Medulla oblongata (tissue), 1 donor: ENCODE data around the gene COL23A1.

Source experiments
- DNase-seq: peaks from one replicate; pipeline ENCODE4 v3.0.0-alpha.2; 2015; ENCODE audit errors: extremely low spot score

COL23A1 gene

GRCh38 chr5:178475422-178475821 is 114.8 kb downstream of the COL23A1 start:
- DNase-seq: no peak

DNA sequence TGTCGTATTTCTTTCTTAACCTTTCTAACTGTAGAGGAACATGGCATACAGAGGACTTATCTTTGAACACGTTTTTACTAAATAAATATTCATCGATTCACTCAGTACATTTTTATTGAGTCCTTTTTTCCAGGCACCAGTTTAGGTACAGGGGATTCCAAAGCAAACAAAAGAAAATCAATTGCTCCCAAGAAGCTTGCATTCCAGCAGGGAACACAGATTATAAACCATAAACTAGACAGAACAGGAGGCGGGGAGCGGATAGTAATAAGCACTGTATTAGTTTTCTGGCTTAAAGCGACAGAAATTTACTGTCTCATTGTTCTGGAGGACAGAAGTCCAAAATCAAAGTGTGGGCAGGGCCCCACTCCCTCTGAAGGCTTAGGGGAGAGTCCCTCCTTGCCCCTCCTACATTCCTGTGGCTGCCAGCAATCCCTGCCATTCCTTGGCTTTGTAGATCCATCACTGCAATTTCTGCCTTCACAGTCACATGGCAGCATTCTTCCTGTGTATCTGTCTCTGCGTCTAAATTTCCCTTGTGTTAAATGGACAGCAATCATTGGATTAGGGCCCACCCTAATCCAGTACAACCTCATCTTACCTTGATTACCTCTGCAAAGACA is 115.5 kb downstream of the COL23A1 start:
- DNase-seq: no peak

DNA sequence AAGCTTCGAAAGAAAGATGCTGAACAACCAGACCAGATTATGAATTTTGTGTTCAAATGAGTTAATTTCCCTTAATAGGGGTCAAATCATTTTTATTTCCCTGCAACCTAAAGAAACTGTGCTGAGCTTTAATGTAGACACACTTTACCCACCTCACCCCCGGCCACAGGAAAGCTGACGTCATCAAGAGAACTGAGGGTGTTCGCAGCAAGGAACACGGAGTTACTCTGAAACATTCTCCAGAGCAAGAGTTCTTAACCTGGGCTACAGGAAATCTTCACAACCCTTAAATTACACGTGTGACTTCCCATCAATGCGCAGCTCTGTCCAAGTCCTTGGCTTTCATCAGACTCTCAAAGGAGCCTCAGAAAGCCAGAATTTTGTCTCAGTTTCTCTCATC is 116.3 kb downstream of the COL23A1 start:
- DNase-seq: peak; percentile 9

DNA sequence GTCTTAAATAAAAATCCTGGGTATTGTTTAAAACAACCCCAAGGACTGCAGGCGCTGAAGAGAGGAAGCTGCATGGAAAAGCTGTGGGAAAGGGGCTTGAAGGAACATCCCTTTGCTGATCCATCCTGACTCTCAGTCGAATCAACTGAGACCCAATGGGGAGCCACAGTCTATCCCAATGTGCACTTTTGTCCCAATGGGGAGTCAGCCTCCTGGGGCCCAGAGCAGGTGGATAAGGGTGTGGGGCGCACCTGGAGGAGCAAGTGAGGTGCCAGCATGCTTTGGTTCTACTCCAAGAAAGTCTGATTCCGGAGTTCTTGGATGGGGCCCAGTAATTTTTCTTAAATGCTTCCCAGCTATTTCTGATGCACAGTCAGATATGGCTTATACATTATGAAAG is 118.1 kb downstream of the COL23A1 start:
- no peak for DNase-seq

DNA sequence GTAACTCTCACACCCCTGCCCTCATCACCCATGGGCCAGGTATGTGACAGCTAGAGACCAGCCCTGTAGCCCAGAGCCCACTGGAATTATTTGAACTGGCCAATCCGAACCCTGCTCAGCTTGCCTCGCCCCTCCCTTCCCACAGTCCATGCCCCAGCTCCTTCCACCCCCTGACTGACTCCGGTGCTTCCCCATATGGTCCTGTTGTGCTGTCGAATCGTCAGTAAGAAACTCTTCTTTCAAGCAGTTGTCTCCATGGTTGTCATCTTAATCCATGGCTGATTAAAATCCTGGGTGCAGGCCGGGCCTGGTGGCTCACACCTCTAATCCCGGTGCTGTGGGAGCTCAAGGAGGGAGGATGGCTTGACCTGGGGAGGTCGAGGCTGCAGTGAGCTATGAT is 118.5 kb downstream of the COL23A1 start:
- no peak for DNase-seq

GRCh38 chr5:178470760-178471025 is 119.5 kb downstream of the COL23A1 start:
- DNase-seq: no peak

DNA sequence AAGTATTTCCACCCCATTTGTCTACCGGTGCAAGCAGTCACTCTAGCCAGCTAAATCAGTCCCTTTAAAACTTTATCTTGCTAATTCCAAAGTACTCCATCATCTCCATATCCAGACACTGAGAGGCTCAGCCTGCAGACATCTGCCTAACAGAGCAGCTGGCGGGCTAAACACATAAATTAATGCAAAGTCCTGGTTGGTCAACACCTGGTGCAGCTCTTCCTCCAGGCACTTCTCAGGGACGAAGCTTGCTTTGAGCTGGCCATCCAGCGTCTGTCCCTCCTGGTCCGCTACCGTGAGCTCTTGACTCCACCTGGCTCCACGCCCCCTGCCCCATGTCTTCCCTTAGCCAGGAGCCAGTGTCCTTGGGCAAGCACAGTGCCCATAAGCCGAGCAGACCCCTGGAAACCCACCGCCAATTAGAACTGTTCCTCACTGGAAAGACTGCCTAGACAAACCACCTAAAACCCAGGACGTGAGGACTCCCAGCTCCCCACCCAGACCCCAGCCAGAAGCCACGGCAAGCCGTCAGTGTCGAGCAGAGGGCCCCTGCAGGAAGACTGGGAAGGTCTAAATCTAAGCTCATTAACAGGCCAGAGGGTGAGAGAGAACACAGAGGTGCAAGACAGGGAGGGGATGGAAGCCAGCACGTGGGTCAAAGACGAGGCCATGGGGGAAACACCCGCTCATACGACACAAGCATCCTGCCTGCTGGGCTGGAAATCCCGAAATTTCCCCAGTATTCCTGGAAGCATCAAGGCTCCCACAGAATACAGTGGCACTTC is 120.0 kb downstream of the COL23A1 start:
- DNase-seq: no peak

DNA sequence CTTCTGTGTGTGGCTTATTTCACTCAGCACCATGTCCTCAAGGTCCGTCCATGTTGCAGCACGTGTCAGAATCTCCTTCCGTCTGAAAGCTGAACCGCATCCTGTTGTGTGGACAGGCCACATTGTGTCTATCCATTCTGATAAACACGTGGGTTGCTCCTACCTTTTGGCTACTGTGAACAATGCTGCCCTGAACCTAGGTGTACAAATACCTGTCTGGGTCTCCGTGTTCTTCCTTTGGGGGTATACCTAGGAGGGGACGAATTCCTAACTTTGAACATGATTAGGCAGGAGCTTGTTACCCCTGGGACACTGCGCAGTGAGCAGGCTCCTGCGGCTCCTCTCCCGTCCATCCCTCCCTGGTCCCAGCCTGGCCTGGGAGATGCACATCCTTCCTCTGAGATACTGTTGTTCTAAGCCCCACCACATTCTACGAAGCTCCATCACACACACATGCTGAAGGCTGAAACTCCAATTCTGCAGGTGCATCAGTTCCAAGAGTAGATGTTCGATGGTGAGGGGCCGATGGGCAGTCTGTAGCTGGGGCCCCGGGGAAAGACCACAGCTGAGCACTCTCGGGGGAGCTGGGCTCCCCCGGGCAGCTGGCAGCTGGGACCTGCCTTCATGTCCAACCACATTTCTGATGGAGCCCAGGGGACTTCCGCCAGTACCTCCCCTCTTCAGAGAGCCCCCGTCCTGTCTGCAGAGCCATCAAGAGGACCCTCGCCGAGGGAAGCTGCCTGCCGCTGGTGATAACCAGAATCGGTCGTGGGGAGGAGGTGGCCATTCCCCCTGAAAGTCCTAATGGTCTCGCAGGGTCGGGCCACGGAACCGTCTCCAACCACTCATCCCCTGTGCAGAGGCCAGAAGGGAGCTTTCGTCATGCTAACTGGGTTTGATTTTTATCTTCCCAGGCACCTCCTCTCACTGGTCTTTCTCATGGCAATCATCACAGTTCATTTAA is 120.9 kb downstream of the COL23A1 start:
- no peak for DNase-seq

- DNase-seq: no peak
Measured at GRCh38 chr5:178468196-178468685, 122.0 kb downstream of the COL23A1 start.

GRCh38 chr5:178467568-178468195 is 122.5 kb downstream of the COL23A1 start:
- DNase-seq: no peak

DNA sequence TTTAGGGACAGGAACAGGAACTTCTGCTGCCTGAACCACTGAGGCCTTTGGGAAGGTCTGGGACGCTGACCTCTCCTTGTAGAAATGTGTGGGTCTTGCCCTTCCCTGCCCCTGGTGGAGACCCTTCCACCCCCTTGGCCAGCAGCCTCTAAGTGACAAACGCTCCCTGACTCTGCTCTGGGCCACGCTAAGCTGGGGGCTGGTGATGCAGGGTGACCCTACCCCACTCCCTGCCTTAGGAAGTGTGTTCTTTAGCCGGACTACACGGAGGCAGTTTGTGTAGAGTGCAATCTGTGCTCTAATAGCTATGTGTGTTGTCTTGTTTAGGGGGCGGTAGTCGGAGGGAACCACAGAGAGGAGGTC is 123.0 kb downstream of the COL23A1 start:
- no peak for DNase-seq

DNA sequence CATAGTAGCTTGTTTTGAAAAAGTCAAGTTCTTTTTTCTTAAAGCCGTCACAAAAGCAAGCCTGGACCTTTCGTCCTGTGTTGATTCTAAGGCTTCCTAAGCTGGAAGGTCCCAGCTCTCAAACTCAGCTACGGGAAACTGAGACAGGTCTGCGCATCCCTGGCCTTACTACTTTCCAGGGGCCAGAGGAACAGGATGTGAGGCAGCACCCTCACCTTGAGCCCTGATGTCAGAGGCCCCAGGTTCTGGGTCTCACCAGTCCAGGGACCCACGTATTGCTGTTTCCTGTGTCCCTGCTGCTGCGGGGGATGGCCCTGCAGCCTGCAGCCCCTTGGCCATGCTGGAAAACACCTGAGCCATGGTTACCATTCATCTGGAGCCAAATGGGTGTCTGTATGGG is 123.9 kb downstream of the COL23A1 start:
- DNase-seq: no peak

GRCh38 chr5:178465861-178466288 is 124.3 kb downstream of the COL23A1 start:
- no peak for DNase-seq

DNA sequence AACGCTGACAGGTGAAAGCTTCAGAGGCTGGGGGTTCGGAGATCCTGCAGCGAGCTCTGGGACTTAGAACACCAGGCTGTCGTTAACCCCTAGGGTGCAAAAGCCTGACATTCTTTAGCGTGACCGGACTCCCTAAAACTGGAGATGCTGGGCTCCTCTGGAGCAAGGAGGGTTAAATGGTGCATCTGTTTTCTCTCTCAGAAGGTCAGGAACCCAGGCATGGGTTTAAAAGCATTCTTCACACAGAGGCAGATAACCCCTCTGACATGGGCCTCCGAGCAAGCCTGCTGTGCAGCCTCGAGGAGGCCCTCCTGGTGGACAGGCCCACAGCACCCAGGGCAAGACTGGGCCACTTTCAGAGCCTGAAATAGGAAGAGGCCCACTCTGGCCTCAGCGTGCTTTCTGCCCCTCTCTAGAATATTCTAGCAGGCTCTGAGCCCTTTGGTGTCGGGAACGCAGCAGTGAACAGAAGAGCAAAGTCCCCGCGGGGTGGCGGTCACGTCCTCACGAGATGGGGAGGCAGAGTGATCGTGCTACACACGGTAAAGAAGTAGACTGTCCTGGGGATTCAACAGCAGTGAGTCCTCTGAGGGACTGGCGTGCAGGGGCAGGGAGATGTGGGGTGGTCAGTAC is 124.8 kb downstream of the COL23A1 start:
- no peak for DNase-seq

GRCh38 chr5:178464431-178465048 is 125.7 kb downstream of the COL23A1 start:
- no peak for DNase-seq

DNA sequence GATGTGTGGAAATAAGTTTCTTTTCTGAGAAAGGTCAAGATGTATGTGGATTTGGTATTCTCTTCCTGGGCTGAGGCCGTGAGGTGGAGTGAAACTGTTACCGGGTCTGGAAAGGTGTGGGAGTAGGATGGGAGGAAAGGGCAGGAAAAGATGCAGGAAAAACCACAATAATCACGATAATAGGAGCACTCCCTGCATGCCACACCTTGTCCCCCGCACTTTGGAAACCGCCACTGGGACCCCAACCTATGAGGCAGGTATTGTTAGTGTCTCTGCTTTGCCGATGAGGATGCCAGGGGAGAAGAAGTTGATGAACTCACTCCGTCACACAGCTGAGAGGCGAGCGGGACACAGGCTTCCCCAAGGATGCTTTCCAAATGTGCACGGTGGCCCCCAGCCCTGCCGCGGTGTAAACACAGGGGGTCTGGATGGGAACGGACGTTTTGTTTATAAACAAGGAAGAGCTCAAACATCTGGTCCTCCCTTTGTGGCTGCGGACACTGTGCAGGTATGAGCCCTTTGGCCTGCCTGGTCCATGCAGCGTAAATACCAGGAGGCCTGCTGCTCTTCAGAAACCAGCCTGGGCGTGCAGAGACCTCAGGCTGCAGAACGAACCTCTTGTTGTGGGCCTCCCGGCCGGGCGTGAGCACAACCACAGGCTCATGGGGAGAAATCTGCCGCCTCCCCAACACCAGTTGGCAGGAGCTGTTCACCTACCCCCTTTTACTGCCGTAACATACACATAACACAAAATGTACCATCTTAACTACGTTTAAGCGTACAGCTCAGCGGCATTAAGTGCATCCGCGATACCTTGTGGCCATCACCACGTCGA is 126.7 kb downstream of the COL23A1 start:
- no peak for DNase-seq

DNA sequence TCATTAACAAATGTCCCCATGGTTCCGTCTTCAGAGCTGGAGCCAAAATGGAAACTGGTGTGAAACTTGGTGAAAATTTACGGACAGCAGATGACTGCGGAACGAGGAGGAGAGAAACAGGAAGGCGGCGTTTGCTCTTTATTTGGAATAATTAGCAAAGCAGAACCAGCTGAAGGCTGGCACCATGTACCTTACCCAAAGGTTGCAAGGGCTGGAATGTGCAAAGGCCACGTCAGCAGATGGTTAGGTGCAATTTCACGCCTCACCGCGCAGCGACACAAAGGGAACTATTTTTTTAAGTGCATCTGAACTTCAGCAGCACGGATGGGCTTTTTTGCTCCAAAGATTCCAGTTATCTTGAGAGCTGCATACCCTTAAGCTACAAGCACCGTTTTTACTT is 127.4 kb downstream of the COL23A1 start:
- DNase-seq: no peak

DNA sequence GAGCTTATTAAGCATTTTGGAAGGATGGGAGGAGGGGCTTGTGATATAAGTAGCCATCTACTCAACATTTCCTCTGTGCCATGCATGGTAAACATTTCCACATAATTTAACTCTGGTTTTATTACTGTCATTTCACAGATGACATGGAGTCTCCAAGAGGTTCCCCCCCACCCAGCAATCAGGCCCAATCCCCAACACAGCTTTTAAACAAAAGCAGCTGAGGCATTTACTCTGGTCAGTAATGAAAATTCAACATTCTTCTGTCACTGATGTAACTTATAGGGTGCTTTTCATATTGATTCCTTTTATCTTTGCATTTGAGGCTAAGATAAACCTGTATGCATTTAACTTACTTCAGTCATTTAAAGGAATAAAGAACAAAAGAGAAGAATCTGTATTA is 128.1 kb downstream of the COL23A1 start:
- DNase-seq: no peak

- peak; percentile 82 for DNase-seq
Measured at GRCh38 chr5:178461004-178461730, 129.0 kb downstream of the COL23A1 start.
